T1000 (cell line): ENCODE data around the gene PDLIM5.
"Not testable (repeated sequence)": the region's sequence is repeated elsewhere in the genome, so short reads cannot be mapped to it uniquely, and the experiment has no call there.

Experiments
- DNase-seq: peaks from one replicate; lab custom pipeline; 2025; ENCODE audit warnings: mixed read lengths; lab: John Stamatoyannopoulos, UW

The PDLIM5 gene

GRCh38 chr4:94451695-94452475, at the start of gene PDLIM5:
PDLIM5 (plus strand) TSS chr4:94451942; CDS start chr4:94455289, 3,347 bp downstream.
- DNase-seq = peak; percentile 72

GRCh38 chr4:94402439-94402838, 49.3 kb upstream of the PDLIM5 start:
- DNase-seq = not testable (repeated sequence)

- no peak for DNase-seq
These were observed 48.0 kb upstream of the PDLIM5 start for GRCh38 chr4:94403751-94404150.

- DNase-seq = peak; percentile 8
These were observed 44.9 kb upstream of the PDLIM5 start for GRCh38 chr4:94406668-94407437.

GRCh38 chr4:94407846-94408245, 43.9 kb upstream of the PDLIM5 start:
- no peak for DNase-seq

GRCh38 chr4:94408549-94409374, 43.0 kb upstream of the PDLIM5 start:
- DNase-seq = no peak

- DNase-seq = no peak
These were observed 42.4 kb upstream of the PDLIM5 start for GRCh38 chr4:94409375-94409679.

- no peak for DNase-seq
These were observed 41.8 kb upstream of the PDLIM5 start for GRCh38 chr4:94409962-94410361.

- peak; percentile 27 for DNase-seq
These were observed 41.0 kb upstream of the PDLIM5 start for GRCh38 chr4:94410678-94411206.

GRCh38 chr4:94411296-94411695, 40.4 kb upstream of the PDLIM5 start:
- DNase-seq = no peak

- DNase-seq = no peak
These were observed 39.6 kb upstream of the PDLIM5 start for GRCh38 chr4:94412019-94412657.

- DNase-seq = no peak
These were observed 39.1 kb upstream of the PDLIM5 start for GRCh38 chr4:94412658-94413038.

GRCh38 chr4:94413085-94413840, 38.5 kb upstream of the PDLIM5 start:
- DNase-seq = no peak

- DNase-seq = no peak
These were observed 36.8 kb upstream of the PDLIM5 start for GRCh38 chr4:94414907-94415306.

- DNase-seq = no peak
These were observed 36.3 kb upstream of the PDLIM5 start for GRCh38 chr4:94415448-94415847.

GRCh38 chr4:94416335-94416734, 35.4 kb upstream of the PDLIM5 start:
- DNase-seq = no peak

- DNase-seq = no peak
These were observed 34.8 kb upstream of the PDLIM5 start for GRCh38 chr4:94416981-94417380.

GRCh38 chr4:94419549-94419948, 32.2 kb upstream of the PDLIM5 start:
- DNase-seq = no peak

- no peak for DNase-seq
These were observed 31.8 kb upstream of the PDLIM5 start for GRCh38 chr4:94419956-94420355.

- DNase-seq = no peak
These were observed 31.4 kb upstream of the PDLIM5 start for GRCh38 chr4:94420356-94420755.

- DNase-seq = no peak
These were observed 25.0 kb upstream of the PDLIM5 start for GRCh38 chr4:94426783-94427182.
